Kidney tubule cell (primary cell): Measurements from ENCODE around the gene TXNDC12.
A peak's percentile ranks its signal among the peaks of the same experiment; 100 is the strongest.
"Not testable (repeated sequence)": the region's sequence is repeated elsewhere in the genome, so short reads cannot be mapped to it uniquely, and the experiment has no call there.

Source experiments
- DNase-seq: peaks from one replicate; pipeline ENCODE4 v3.0.0-alpha.2; 2018; ENCODE audit warnings: low spot score

Gene TXNDC12

GRCh38 chr1:52055066-52055865, at the start of gene TXNDC12:
TXNDC12 (minus strand) TSS chr1:52055191; CDS start chr1:52055096, 95 bp downstream.
- DNase-seq, result peak; percentile 94

GRCh38 chr1:52102336-52103013, 47.5 kb upstream of the TXNDC12 start:
- no peak for DNase-seq

GRCh38 chr1:52098139-52098871, 43.3 kb upstream of the TXNDC12 start:
- DNase-seq, result no peak

GRCh38 chr1:52096216-52096615, 41.2 kb upstream of the TXNDC12 start:
- DNase-seq, result no peak

GRCh38 chr1:52094300-52094699, 39.3 kb upstream of the TXNDC12 start:
- not testable (repeated sequence) for DNase-seq

DNA sequence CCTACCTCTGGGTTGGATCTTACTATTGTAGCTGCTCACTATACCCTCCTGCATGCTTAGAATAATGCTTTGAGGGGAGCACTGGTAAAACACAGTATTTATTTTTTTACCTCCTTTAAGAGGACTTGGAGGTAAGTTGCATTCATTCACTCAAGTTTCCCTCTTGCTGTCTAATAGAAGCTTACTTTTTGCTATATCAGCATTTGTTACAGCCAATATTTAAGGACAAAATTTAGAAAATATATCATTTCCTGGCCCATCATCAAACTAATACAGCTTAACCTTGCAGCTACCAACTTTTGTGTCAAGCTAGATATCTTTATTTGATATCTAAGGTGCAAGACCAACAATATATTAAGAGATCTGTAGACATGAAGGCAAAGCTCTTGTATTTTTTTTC, 32.9 kb upstream of the TXNDC12 start:
- DNase-seq, result not testable (repeated sequence)

DNA sequence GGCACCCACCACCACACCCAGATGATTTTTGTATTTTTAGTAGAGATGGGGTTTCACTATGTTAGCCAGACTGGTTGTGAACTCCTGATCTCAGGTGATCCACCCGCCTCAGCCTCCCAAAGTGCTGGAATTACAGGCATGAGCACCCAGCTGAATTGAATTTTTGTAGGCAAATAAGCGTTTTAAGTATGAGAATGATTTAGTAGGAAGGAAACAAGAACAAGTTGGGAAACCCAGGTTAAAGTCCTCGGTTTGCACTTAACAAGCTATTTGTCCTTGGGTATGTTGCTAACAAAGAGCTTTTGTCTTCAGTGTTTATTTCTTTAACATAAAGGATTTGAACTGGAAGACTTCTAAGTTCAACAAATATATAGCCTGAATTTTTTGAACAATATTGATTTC, 25.0 kb upstream of the TXNDC12 start:
- DNase-seq, result no peak

GRCh38 chr1:52077277-52077676, 22.3 kb upstream of the TXNDC12 start:
- DNase-seq, result not testable (repeated sequence)

- DNase-seq, result no peak
These were observed 17.3 kb upstream of the TXNDC12 start for GRCh38 chr1:52072291-52072690.

GRCh38 chr1:52070704-52071103, 15.7 kb upstream of the TXNDC12 start:
- DNase-seq, result no peak

DNA sequence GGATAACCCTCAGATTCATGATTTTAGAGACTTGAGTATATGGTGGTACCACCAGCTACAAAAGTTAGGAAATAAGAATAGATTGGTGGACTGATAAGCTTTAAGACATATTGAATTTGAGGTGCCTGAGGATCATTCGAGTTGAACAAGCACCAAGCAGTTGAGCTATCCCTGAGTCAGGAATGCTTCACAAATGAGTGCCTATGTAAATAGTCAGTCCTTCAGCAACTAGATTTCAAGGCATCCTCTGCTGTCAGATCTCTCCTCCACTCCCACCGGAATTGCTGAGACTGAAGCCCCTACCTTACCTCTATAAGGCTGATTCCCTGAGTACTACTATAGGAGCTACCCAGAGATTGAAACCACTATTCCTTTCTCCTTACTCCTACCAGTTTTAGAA, 8.2 kb upstream of the TXNDC12 start:
- DNase-seq, result peak; percentile 37

DNA sequence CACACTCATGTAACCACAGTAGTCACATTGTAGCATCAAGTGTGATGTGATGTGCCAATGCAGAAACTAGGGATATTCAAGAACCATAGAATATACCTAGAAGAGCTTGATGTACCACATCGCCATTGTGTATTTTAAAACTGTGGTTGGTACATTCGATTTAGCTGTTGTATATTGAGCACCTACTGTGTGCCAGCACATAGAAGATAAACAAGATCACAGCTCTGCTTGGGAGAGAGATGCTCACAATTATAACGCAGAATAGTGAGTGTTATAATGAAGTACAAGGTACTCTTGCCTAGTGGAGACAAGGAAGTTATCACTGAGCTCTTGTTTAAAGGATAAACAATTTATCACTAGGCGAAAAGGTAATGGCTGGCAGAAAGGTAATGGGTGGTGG, 5.8 kb upstream of the TXNDC12 start:
- no peak for DNase-seq

DNA sequence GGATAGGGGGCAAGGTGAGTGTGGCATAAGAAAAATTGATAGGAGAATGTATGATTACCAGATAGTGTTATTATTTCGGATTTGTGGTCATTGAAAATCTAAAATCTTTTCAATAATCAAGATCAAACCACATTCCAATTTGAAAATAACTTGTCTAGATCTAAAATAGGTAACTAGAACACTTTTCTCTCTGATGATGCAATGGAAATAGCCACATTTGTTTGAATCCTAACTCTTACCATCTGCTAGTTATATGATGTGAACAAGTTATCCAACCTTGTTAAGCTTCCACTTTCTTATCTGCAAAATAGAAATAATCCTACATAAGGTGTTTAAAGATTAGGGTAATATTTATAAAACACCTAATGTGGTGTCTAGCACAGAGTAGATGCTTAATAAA, 4.9 kb upstream of the TXNDC12 start:
- DNase-seq, result no peak

- DNase-seq, result peak; percentile 48
These were observed 4.3 kb upstream of the TXNDC12 start for GRCh38 chr1:52059321-52059720.

- DNase-seq, result no peak
These were observed 3.0 kb upstream of the TXNDC12 start for GRCh38 chr1:52057876-52058415.

DNA sequence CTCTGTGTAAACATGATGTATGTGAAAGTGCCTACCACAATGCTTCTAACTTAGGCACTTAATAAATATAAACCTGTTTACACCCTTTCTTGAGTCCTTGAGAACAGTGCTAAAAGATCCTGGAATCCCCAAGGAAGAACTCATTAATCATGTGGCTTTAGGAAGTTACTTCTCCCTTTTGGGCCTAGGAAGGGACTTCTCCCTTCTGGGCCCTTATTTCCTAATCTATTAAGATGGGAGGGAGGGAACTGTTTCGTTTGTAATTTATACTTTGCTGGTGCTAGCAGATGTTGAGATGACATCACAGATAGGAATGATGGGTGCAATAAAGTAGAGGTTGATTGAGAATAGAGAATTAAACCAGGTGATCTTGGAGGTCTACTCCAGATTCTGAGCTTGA, 2.3 kb upstream of the TXNDC12 start:
- DNase-seq, result no peak

DNA sequence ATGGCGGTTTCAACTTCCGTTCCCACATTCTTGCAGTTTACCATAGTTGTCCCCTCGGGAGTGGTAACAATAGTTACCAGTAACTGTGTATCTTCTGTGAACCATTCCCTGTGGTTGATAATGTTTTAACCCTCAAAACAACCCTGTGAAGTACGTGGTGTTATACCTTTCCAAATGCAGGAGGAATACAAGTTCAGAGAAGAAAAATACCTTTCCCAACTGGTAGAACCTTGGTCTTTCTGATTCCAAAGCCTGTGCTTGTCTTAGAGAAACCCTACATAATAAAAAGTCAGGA, 1.9 kb upstream of the TXNDC12 start:
- DNase-seq, result no peak

DNA sequence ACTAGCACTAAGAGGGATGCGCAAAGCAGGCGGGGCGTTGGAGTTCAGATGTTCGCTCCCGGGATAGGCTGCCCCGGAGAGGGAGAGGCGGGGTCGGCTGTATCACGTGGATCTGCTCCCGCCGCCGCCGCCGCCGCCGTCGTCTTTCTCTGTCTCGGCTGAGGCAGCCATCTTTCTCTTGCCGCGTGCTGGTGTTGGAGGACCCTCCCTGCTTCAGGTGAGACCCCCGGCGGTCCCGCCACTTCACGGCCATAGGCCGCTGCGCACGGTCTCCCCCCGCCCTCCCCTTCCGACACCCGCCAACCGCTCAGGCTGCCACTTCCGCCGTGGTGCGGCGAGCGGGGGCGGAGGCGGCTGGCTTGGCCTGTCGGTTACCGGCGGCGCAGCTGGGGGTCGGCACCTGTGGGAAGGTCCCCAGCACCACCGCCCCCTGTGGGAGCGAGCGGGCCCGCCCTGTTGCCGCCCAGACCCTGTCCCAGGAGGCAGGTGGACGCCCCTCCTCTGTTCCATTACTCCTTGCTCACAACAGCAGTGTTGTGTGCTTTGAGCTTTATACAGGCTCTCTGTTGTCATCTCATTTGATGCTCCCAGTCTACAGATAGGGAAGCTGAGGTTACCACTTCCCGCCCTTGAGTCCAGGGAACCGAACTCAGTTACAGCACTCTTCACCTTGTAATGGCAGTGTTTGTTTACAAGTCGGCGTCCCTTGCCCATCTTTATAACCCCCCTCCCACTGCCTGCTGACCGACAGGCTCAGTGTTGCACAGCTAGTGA, 1.4 kb upstream of the TXNDC12 start, which contains the start of gene BTF3L4:
BTF3L4 (plus strand) TSS at position 133 of the 774 bp plus-strand sequence. CDS start 3,553 bp downstream, outside the sequence.
- peak; percentile 96 for DNase-seq

DNA sequence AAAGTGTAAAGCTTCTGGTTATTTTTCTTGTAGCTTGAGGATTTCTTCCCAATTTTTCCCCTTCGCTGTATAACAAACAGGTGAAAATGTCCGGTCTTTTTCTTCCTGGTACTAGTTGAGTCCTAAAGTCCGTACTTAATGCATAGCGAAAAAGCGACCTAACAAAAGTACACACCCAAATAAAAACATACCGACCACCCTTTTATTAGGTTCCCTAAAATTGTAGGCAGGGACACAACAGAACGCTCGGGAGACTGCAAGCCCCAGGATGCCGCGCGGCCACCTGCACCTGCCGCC, 823 bp upstream of the TXNDC12 start:
- DNase-seq, result no peak

GRCh38 chr1:52054496-52055065, 410 bp downstream of the TXNDC12 start:
- no peak for DNase-seq

- no peak for DNase-seq
These were observed 1.1 kb downstream of the TXNDC12 start for GRCh38 chr1:52053862-52054261.

GRCh38 chr1:52049337-52049736, 5.7 kb downstream of the TXNDC12 start:
- not testable (repeated sequence) for DNase-seq
